Rectal smooth muscle tissue (tissue), 1 donor: ENCODE data around the gene NUDT22.

Experiments
- H3K27ac ChIP-seq: one replicate; pipeline ENCODE4 v1.7.0; 2013; ENCODE audit warnings: low read depth, low read length, inconsistent platforms
- H3K27me3 ChIP-seq: one replicate; pipeline ENCODE4 v1.7.0; 2013; ENCODE audit warnings: low read length; ENCODE audit not compliant: control insufficient read depth, insufficient read depth
- H3K36me3 ChIP-seq: one replicate; pipeline ENCODE4 v1.7.0; 2013; ENCODE audit warnings: low read length; ENCODE audit not compliant: control insufficient read depth, insufficient read depth
- H3K4me1 ChIP-seq: one replicate; pipeline ENCODE4 v1.7.0; 2013; ENCODE audit warnings: low read length; ENCODE audit not compliant: control insufficient read depth, insufficient read depth
- H3K4me3 ChIP-seq: one replicate; pipeline ENCODE4 v1.7.0; 2013; ENCODE audit warnings: low read length
- H3K9ac ChIP-seq: one replicate; pipeline ENCODE4 v1.7.0; 2013; ENCODE audit warnings: low read length

Gene NUDT22

GRCh38 chr11:64250415-64251015 lies 24.4 kb downstream of the NUDT22 start:
- H3K27me3 ChIP-seq: no peaks in the 10 kb centered on the region
- H3K9ac ChIP-seq: peak overlapping the region; percentile 16
- H3K4me1 ChIP-seq: peaks cover 9% of the 10 kb centered on the region
- no peaks in the 10 kb centered on the region for H3K36me3 ChIP-seq
- no peak overlapping the region for H3K27ac ChIP-seq
- peak overlapping the region; percentile 70 for H3K4me3 ChIP-seq

- peaks cover 2% of the 10 kb centered on the region for H3K36me3 ChIP-seq
- H3K4me1 ChIP-seq: peaks cover 9% of the 10 kb centered on the region
- H3K27me3 ChIP-seq: no peaks in the 10 kb centered on the region
- H3K9ac ChIP-seq: peak within 1 kb of the TSS; percentile 64
- no peak within 1 kb of the TSS for H3K27ac ChIP-seq
- peak within 1 kb of the TSS; percentile 80 for H3K4me3 ChIP-seq
Observed at GRCh38 chr11:64251016-64251752, 25.1 kb downstream of the NUDT22 start, which contains the start of gene PLCB3. Gene PLCB3 (plus strand): TSS chr11:64251530. CDS start chr11:64251650, 120 bp downstream.

- Histone ChIP-seq H3K9ac (peak overlapping the region; percentile 64), H3K4me3 (peak overlapping the region; percentile 80), H3K36me3 (peaks cover 7% of the 10 kb centered on the region), H3K27me3 (no peaks in the 10 kb centered on the region), H3K27ac (no peak overlapping the region), H3K4me1 (peaks cover 9% of the 10 kb centered on the region)
Observed at GRCh38 chr11:64251753-64252002, 25.6 kb downstream of the NUDT22 start.

GRCh38 chr11:64252003-64252872 lies 26.2 kb downstream of the NUDT22 start:
- Histone ChIP-seq H3K27ac (no peak overlapping the region), H3K4me3 (peak overlapping the region; percentile 80), H3K4me1 (peaks cover 7% of the 10 kb centered on the region), H3K27me3 (no peaks in the 10 kb centered on the region), H3K9ac (peak overlapping the region; percentile 64), H3K36me3 (peaks cover 8% of the 10 kb centered on the region)

GRCh38 chr11:64253043-64253442 lies 27.0 kb downstream of the NUDT22 start:
- Histone ChIP-seq H3K27me3 (no peaks in the 10 kb centered on the region), H3K4me3 (peak overlapping the region; percentile 28), H3K27ac (no peak overlapping the region), H3K4me1 (peaks cover 4% of the 10 kb centered on the region), H3K9ac (no peak overlapping the region), H3K36me3 (peaks cover 8% of the 10 kb centered on the region)

- Histone ChIP-seq H3K27me3 (no peaks in the 10 kb centered on the region), H3K4me3 (peak overlapping the region; percentile 9), H3K4me1 (peaks cover 4% of the 10 kb centered on the region), H3K27ac (no peak overlapping the region), H3K9ac (no peak overlapping the region), H3K36me3 (peaks cover 9% of the 10 kb centered on the region)
Observed at GRCh38 chr11:64253481-64253880, 27.4 kb downstream of the NUDT22 start.

- Histone ChIP-seq H3K4me1 (peaks cover 4% of the 10 kb centered on the region), H3K9ac (no peak overlapping the region), H3K36me3 (peaks cover 13% of the 10 kb centered on the region), H3K27ac (no peak overlapping the region), H3K27me3 (no peaks in the 10 kb centered on the region), H3K4me3 (no peak overlapping the region)
Observed at GRCh38 chr11:64254326-64254725, 28.3 kb downstream of the NUDT22 start.

GRCh38 chr11:64255135-64256128 lies 29.4 kb downstream of the NUDT22 start:
- Histone ChIP-seq H3K36me3 (peaks cover 24% of the 10 kb centered on the region), H3K4me3 (no peak overlapping the region), H3K9ac (no peak overlapping the region), H3K4me1 (peaks cover 4% of the 10 kb centered on the region), H3K27ac (no peak overlapping the region), H3K27me3 (no peaks in the 10 kb centered on the region)

GRCh38 chr11:64256300-64256699 lies 30.2 kb downstream of the NUDT22 start:
- H3K9ac ChIP-seq: no peak overlapping the region
- H3K36me3 ChIP-seq: peaks cover 25% of the 10 kb centered on the region
- H3K4me1 ChIP-seq: peaks cover 4% of the 10 kb centered on the region
- H3K27me3 ChIP-seq: no peaks in the 10 kb centered on the region
- no peak overlapping the region for H3K4me3 ChIP-seq
- no peak overlapping the region for H3K27ac ChIP-seq

- H3K4me1 ChIP-seq: no peaks in the 10 kb centered on the region
- H3K9ac ChIP-seq: no peak overlapping the region
- no peak overlapping the region for H3K27ac ChIP-seq
- peaks cover 30% of the 10 kb centered on the region for H3K36me3 ChIP-seq
- no peak overlapping the region for H3K4me3 ChIP-seq
- H3K27me3 ChIP-seq: no peaks in the 10 kb centered on the region
Observed at GRCh38 chr11:64258356-64258755, 32.3 kb downstream of the NUDT22 start.

GRCh38 chr11:64258946-64259532 lies 33.0 kb downstream of the NUDT22 start:
- Histone ChIP-seq H3K36me3 (peaks cover 31% of the 10 kb centered on the region), H3K4me3 (no peak overlapping the region), H3K9ac (no peak overlapping the region), H3K27ac (no peak overlapping the region), H3K27me3 (no peaks in the 10 kb centered on the region), H3K4me1 (no peaks in the 10 kb centered on the region)
